GM19438 (cell line): ENCODE results near the gene NEURL1.
"Not testable (repeated sequence)": the region's sequence is repeated elsewhere in the genome, so short reads cannot be mapped to it uniquely, and the experiment has no call there.

Source experiments
- ATAC-seq: cut with Tn5 transposase; IDR thresholded peaks from one replicate; pipeline ENCODE4 v1.9.1; 2021; ENCODE audit warnings: low read depth; ENCODE audit not compliant: unreplicated experiment

The NEURL1 gene

GRCh38 chr10:103512591-103513379 lies 19.3 kb downstream of the NEURL1 start:
- no peak for ATAC-seq

GRCh38 chr10:103513380-103514060 lies 20.0 kb downstream of the NEURL1 start:
- ATAC-seq, result no peak

- no peak for ATAC-seq
Measured at GRCh38 chr10:103514244-103514643, 20.7 kb downstream of the NEURL1 start.

GRCh38 chr10:103517234-103518085 lies 24.0 kb downstream of the NEURL1 start:
- ATAC-seq, result no peak

GRCh38 chr10:103519798-103520197 lies 26.3 kb downstream of the NEURL1 start:
- no peak for ATAC-seq

- not testable (repeated sequence) for ATAC-seq
Measured at GRCh38 chr10:103522006-103522405, 28.5 kb downstream of the NEURL1 start.

- ATAC-seq, result no peak
Measured at GRCh38 chr10:103523683-103524082, 30.2 kb downstream of the NEURL1 start.

- ATAC-seq, result no peak
Measured at GRCh38 chr10:103525901-103526300, 32.4 kb downstream of the NEURL1 start.

- ATAC-seq, result not testable (repeated sequence)
Measured at GRCh38 chr10:103527476-103527875, 34.0 kb downstream of the NEURL1 start.

GRCh38 chr10:103528549-103528948 lies 35.0 kb downstream of the NEURL1 start:
- ATAC-seq, result no peak

GRCh38 chr10:103529539-103529938 lies 36.0 kb downstream of the NEURL1 start:
- ATAC-seq, result no peak

GRCh38 chr10:103533827-103534226 lies 40.3 kb downstream of the NEURL1 start:
- ATAC-seq, result no peak

GRCh38 chr10:103534621-103535498 lies 41.4 kb downstream of the NEURL1 start:
- no peak for ATAC-seq

- ATAC-seq, result no peak
Measured at GRCh38 chr10:103535595-103535994, 42.1 kb downstream of the NEURL1 start.

GRCh38 chr10:103539751-103540150 lies 46.2 kb downstream of the NEURL1 start:
- no peak for ATAC-seq

- ATAC-seq, result no peak
Measured at GRCh38 chr10:103540722-103541121, 47.2 kb downstream of the NEURL1 start.

GRCh38 chr10:103541616-103542015 lies 48.1 kb downstream of the NEURL1 start:
- no peak for ATAC-seq

GRCh38 chr10:103542764-103543616 lies 49.5 kb downstream of the NEURL1 start:
- ATAC-seq, result no peak
